HG03432 (cell line): ENCODE data around the gene LOXL4.

Experiments used
- ATAC-seq: cut with Tn5 transposase; IDR thresholded peaks from one replicate; pipeline ENCODE4 v1.9.1; 2021; ENCODE audit warnings: mild to moderate bottlenecking, moderate library complexity; ENCODE audit not compliant: unreplicated experiment

The LOXL4 gene

GRCh38 chr10:98265403-98266378 is 2.3 kb downstream of the LOXL4 start:
- no peak for ATAC-seq

GRCh38 chr10:98264378-98265065 is 3.5 kb downstream of the LOXL4 start:
- no peak for ATAC-seq

GRCh38 chr10:98263088-98263487 is 4.9 kb downstream of the LOXL4 start:
- no peak for ATAC-seq

GRCh38 chr10:98262571-98262970 is 5.4 kb downstream of the LOXL4 start:
- no peak for ATAC-seq

- ATAC-seq: no peak
Observed at GRCh38 chr10:98261436-98262277, 6.3 kb downstream of the LOXL4 start.

GRCh38 chr10:98260752-98261151 is 7.2 kb downstream of the LOXL4 start:
- no peak for ATAC-seq

GRCh38 chr10:98260350-98260749 is 7.6 kb downstream of the LOXL4 start:
- no peak for ATAC-seq

- ATAC-seq: no peak
Observed at GRCh38 chr10:98259606-98260315, 8.2 kb downstream of the LOXL4 start.

- ATAC-seq: no peak
Observed at GRCh38 chr10:98258683-98259454, 9.1 kb downstream of the LOXL4 start.

GRCh38 chr10:98257961-98258360 is 10.0 kb downstream of the LOXL4 start:
- no peak for ATAC-seq

- no peak for ATAC-seq
Observed at GRCh38 chr10:98257198-98257597, 10.8 kb downstream of the LOXL4 start.

GRCh38 chr10:98256692-98257091 is 11.3 kb downstream of the LOXL4 start:
- no peak for ATAC-seq

- no peak for ATAC-seq
Observed at GRCh38 chr10:98255146-98255877, 12.7 kb downstream of the LOXL4 start.

- ATAC-seq: no peak
Observed at GRCh38 chr10:98254234-98254974, 13.6 kb downstream of the LOXL4 start.

- ATAC-seq: no peak
Observed at GRCh38 chr10:98253499-98253898, 14.5 kb downstream of the LOXL4 start.

GRCh38 chr10:98252464-98252863 is 15.5 kb downstream of the LOXL4 start:
- no peak for ATAC-seq

- ATAC-seq: no peak
Observed at GRCh38 chr10:98251399-98251798, 16.6 kb downstream of the LOXL4 start.

- no peak for ATAC-seq
Observed at GRCh38 chr10:98249134-98249533, 18.9 kb downstream of the LOXL4 start.
